K562 (cell line): ENCODE data around the gene DIPK1B. TPM values are rescaled to one million over a fixed set of nuclear protein-coding genes. Genes with fewer than 3 reads are reported as not detected.

Source experiments
- CBX2 ChIP-seq: fragments of 200-600 bp; sonication (generic); IDR thresholded peaks from one replicate; pipeline ENCODE4 v1.6.1; 2012; ENCODE audit warnings: mild to moderate bottlenecking, low read length, inconsistent platforms; ENCODE audit not compliant: insufficient read depth, poor library complexity, severe bottlenecking
- CSDE1 ChIP-seq, 2 experiments: fragments of 450-650 bp; IDR thresholded peaks; 2 replicates each; pipeline ENCODE4 v1.6.1; 2016; ENCODE audit warnings: mild to moderate bottlenecking in 1 of 2
- ETV6 ChIP-seq, 3 experiments: fragments of 150-350 bp in 1 of 3; sonication (generic) in 1 of 3; formaldehyde crosslinking in 1 of 3; IDR thresholded peaks; 2 replicates each; pipeline versions ENCODE4 v1.6.1 to v1.8.0; 2014 to 2022; ENCODE audit warnings: borderline replicate concordance in 2 of 3, low read depth in 2 of 3, antibody characterized with exemption in 1 of 3, low read length in 1 of 3, mild to moderate bottlenecking in 1 of 3, missing genetic modification reagents in 1 of 3
- ILF3 ChIP-seq: fragments of 450-650 bp; IDR thresholded peaks from 2 replicates; pipeline ENCODE4 v1.6.1; 2018; ENCODE audit warnings: antibody characterized with exemption, mild to moderate bottlenecking, moderate library complexity, borderline replicate concordance
- POLR3G ChIP-seq: IDR thresholded peaks from 2 replicates; pipeline ENCODE4 v1.6.1; 2011; ENCODE audit not compliant: insufficient read length, insufficient replicate concordance; ENCODE audit errors: extremely low read depth
- POU5F1 ChIP-seq: fragments of 150-350 bp; IDR thresholded peaks from 2 replicates; pipeline ENCODE4 v1.6.1; 2014; ENCODE audit warnings: borderline replicate concordance, low read length, low read depth, mild to moderate bottlenecking; ENCODE audit not compliant: partially characterized antibody
- PREB ChIP-seq: sonication (generic); formaldehyde crosslinking; IDR thresholded peaks from 2 replicates; pipeline ENCODE4 v1.8.1; 2023; ENCODE audit warnings: mild to moderate bottlenecking, missing genetic modification reagents
- SIX5 ChIP-seq, 2 experiments: IDR thresholded peaks; 2 replicates each; pipeline ENCODE4 v1.6.1; 2011; ENCODE audit warnings: low read length in 2 of 2, borderline replicate concordance in 1 of 2, low read depth in 1 of 2, mild to moderate bottlenecking in 1 of 2, moderate library complexity in 1 of 2; ENCODE audit not compliant: insufficient read depth in 1 of 2
- SRSF3 ChIP-seq: fragments of 200-400 bp; formaldehyde crosslinking; IDR thresholded peaks from 2 replicates; pipeline ENCODE4 v1.6.1; 2016; ENCODE audit warnings: mild to moderate bottlenecking, low read length, moderate library complexity; ENCODE audit not compliant: insufficient read depth
- TCF3 ChIP-seq: sonication (generic); formaldehyde crosslinking; IDR thresholded peaks from 2 replicates; pipeline ENCODE4 v1.4.0; 2020; ENCODE audit warnings: mild to moderate bottlenecking, missing genetic modification reagents
- XRCC5 ChIP-seq: fragments of 200-400 bp; formaldehyde crosslinking; IDR thresholded peaks from 2 replicates; pipeline ENCODE4 v1.6.1; 2017; ENCODE audit warnings: low read depth, mild to moderate bottlenecking, low read length
- ZBTB5 ChIP-seq: fragments of 450-650 bp; IDR thresholded peaks from 2 replicates; pipeline ENCODE4 v1.6.1; 2017; ENCODE audit warnings: antibody characterized with exemption
- ZFP30 ChIP-seq: fragments of 250-450 bp; sonication (Bioruptor Pico); IDR thresholded peaks from 2 replicates; pipeline ENCODE4 v1.8.0; 2022; ENCODE audit warnings: moderate library complexity, mild to moderate bottlenecking, inconsistent platforms, borderline replicate concordance
- ZNF212 ChIP-seq: fragments of 450-650 bp; formaldehyde crosslinking; IDR thresholded peaks from 2 replicates; pipeline ENCODE4 v1.4.0; 2020; ENCODE audit warnings: mild to moderate bottlenecking
- ZNF253 ChIP-seq: fragments of 250-450 bp; sonication (Bioruptor Pico); conservative IDR thresholded peaks from 2 replicates; pipeline ENCODE4 v1.6.1; 2021; ENCODE audit warnings: mild to moderate bottlenecking
- polyA plus RNA-seq, 8 experiments: library from polyadenylated mRNA; depleted of rRNA in 4 of 8; stranded (reverse) in 5 of 8; unstranded in 3 of 8; fragments of >200 nt; fragmentation: Nextera tagmentation in 2 of 8; fragmentation: Illumina TruSeq in 1 of 8; extraction: Ambion mirVana in 2 of 8; extraction: Trizol in 1 of 8; gene quantifications; 2 replicates each; pipeline versions ENCODE4 v1.2.1 to v1.2.3, GENCODE V29; 2011 to 2014; ENCODE audit warnings: inconsistent platforms in 1 of 8, missing spikeins in 1 of 8
- total RNA-seq, 7 experiments: library from RNA; depleted of rRNA in 6 of 7; stranded (reverse); fragments of >200 nt in 6 of 7; fragmentation: Illumina TruSeq in 2 of 7; extraction: Trizol in 2 of 7; gene quantifications; 2 replicates each; pipeline versions ENCODE4 v1.2.1 to v1.2.3, GENCODE V29; 2011 to 2021; ENCODE audit warnings: low replicate concordance in 1 of 7
- TF ChIP-seq, protein P1 (sequence below): IDR thresholded peaks from 2 replicates; pipeline ENCODE4 v1.6.1; 2011; ENCODE audit warnings: borderline replicate concordance, low read depth, mild to moderate bottlenecking, moderate library complexity, low read length; ENCODE audit not compliant: insufficient read depth, poor library complexity, severe bottlenecking
- TF ChIP-seq, protein P2 (sequence below): fragments of 250-450 bp; sonication (Bioruptor Pico); IDR thresholded peaks from 2 replicates; pipeline ENCODE4 v1.5.0; 2020; ENCODE audit warnings: mild to moderate bottlenecking

The DIPK1B gene
- total and polyA plus RNA-seq, 9 of the 15 experiments (the other 6 are each of a cell fraction or from before 2014, with no cell fraction given) = 0.08 to 22.3 (median 5.9) TPM

DNA sequence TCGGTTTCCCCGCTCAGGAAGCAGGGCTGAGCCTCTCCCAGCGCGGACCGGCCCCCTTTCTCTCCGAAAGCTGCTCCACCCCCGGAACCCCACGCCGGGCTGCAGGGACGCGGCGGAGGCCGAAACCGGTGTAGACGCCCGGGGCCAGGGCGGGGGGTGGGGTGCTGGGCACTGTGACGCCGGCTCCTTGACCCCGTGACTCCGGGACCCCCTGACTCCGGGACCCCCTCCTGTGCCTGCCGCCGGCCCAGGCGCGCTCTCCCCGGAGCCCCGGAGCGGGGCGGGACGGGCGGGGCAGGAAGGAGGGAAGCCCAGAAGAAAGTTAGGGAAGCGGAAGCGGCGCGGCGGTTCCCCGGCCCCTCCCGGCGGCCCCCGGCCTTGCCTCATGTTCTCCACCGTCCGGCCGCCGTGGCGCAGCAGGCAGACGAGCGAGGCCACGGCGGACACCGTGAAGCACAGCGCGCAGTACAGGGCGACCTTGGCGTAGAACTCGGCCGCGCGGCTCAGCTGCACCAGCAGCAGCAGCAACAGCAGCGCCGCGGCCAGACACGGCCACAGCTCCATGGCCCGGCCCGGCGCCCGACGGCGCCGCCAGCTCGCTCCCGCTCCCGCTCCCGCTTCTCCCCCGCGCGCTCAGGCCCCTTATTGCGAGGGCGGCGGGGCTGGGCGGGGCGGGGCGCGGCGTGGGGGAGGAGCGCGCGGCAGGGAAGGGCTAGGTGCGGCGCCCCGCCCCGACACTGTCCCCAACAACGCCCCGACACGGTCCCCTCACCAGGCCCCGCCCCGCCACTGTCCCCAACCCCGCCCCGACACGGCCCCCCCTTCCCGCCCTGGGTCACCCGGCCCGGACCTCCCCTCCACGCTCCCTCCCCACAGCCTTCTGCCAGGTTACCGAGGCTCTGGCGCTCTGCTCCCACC is 25.3 kb upstream of the DIPK1B start, which contains the start of gene AGPAT2 (continued):
- TF ChIP-seq, protein P1, sequence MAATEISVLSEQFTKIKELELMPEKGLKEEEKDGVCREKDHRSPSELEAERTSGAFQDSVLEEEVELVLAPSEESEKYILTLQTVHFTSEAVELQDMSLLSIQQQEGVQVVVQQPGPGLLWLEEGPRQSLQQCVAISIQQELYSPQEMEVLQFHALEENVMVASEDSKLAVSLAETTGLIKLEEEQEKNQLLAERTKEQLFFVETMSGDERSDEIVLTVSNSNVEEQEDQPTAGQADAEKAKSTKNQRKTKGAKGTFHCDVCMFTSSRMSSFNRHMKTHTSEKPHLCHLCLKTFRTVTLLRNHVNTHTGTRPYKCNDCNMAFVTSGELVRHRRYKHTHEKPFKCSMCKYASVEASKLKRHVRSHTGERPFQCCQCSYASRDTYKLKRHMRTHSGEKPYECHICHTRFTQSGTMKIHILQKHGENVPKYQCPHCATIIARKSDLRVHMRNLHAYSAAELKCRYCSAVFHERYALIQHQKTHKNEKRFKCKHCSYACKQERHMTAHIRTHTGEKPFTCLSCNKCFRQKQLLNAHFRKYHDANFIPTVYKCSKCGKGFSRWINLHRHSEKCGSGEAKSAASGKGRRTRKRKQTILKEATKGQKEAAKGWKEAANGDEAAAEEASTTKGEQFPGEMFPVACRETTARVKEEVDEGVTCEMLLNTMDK = no peak
- TF ChIP-seq XRCC5 = peak; percentile 49; the same call in 1 of the 2 replicates
- TF ChIP-seq SRSF3 = no peak
- peak; percentile 15; the same call in 1 of the 2 replicates for TF ChIP-seq TCF3
- no peak for TF ChIP-seq CBX2
- no peak for TF ChIP-seq POU5F1
- 0 out of 4 replicates have a peak, but pooled peaks have one; percentile 20 to 49 for TF ChIP-seq ETV6 (IDR thresholded peaks at IDR 0.05; ENCODE audit: borderline replicate concordance in 1 of 2, low read depth in 2 of 2, low read length in 1 of 2)
- TF ChIP-seq ETV6 (CRISPR knock-in tag; IDR thresholded peaks at IDR 0.05; ENCODE audit: borderline replicate concordance) = no peak
- no peak for TF ChIP-seq ZFP30
- no peak for TF ChIP-seq SIX5 (IDR thresholded peaks at IDR 0.05; ENCODE audit: borderline replicate concordance in 1 of 2, insufficient read depth in 1 of 2, low read depth in 1 of 2, low read length in 2 of 2)
- no peak; a peak in 1 of 4 replicates for TF ChIP-seq CSDE1 (IDR thresholded peaks at IDR 0.05)
- TF ChIP-seq PREB (CRISPR knock-in tag) = no peak
- TF ChIP-seq ZNF212 (CRISPR knock-in tag) = no peak
- TF ChIP-seq, protein P2, sequence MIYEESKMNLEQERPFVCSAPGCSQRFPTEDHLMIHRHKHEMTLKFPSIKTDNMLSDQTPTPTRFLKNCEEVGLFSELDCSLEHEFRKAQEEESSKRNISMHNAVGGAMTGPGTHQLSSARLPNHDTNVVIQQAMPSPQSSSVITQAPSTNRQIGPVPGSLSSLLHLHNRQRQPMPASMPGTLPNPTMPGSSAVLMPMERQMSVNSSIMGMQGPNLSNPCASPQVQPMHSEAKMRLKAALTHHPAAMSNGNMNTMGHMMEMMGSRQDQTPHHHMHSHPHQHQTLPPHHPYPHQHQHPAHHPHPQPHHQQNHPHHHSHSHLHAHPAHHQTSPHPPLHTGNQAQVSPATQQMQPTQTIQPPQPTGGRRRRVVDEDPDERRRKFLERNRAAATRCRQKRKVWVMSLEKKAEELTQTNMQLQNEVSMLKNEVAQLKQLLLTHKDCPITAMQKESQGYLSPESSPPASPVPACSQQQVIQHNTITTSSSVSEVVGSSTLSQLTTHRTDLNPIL = no peak
- TF ChIP-seq POLR3G = no peak
- TF ChIP-seq ILF3 = no peak; the same call in 1 of the 2 replicates
- TF ChIP-seq ZNF253 = no peak
- no peak for TF ChIP-seq ZBTB5
